ENCODE data around the gene AFAP1.

- TF ChIP-seq REST (IDR thresholded peaks at IDR 0.05; ENCODE audit: insufficient read depth in 1 of 2, low read depth in 2 of 2, low read length in 1 of 2) (no peak), CTCF (IDR thresholded peaks at IDR 0.05) (no peak), POLR2AphosphoS5 (IDR thresholded peaks at IDR 0.05; ENCODE audit: low read depth, low read length) (no peak), SIN3A (IDR thresholded peaks at IDR 0.05; ENCODE audit: borderline replicate concordance, insufficient read depth, low read depth, low read length) (no peak)
Observed at GRCh38 chr4:7811536-7812191, 128.0 kb downstream of the AFAP1 start.
